Right lobe of liver (tissue), 4 donors: Measurements from ENCODE around the gene C1GALT1C1.

Experiments used
- POLR2A ChIP-seq: fragments of 450-650 bp; IDR thresholded peaks from one replicate; pipeline ENCODE4 v1.6.1; 2017; ENCODE audit warnings: antibody characterized with exemption, mild to moderate bottlenecking
- TF ChIP-seq, protein P1 (sequence below), 4 donors: fragments of 200-600 bp in 3 of 4; fragments of 450-650 bp in 1 of 4; IDR thresholded peaks; one replicate each; pipeline versions ENCODE4 v1.5.1 to v1.8.0; 2016 to 2022; ENCODE audit warnings: antibody characterized with exemption in 4 of 4, mild to moderate bottlenecking in 2 of 4
- donor health status: DM: no; HTN: no; CAD: no.
- donor health status: DM: no; HTN: no; CAD: no.
- donor health status: DM: no; HTN: yes; CAD: no.

DNA sequence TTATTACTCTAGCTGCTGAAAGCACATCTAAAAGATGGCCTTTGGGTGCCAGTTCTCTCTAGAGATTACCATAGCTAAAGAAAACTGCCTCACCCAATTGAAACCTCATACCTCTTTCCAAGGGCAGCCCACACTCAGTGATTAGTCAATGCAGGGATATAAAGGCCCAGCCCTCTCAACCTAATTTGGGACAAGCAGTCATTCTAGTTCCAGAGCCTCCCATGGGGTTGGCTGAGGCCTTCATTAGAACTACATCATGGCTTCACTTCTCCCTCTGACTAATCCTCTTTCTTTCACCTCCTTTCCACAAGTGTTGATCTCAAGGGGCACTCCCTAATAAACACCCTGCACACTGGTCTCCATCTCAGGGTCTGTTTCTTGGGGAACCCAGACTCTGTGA is 38.5 kb upstream of the C1GALT1C1 start:
- TF ChIP-seq, protein P1, sequence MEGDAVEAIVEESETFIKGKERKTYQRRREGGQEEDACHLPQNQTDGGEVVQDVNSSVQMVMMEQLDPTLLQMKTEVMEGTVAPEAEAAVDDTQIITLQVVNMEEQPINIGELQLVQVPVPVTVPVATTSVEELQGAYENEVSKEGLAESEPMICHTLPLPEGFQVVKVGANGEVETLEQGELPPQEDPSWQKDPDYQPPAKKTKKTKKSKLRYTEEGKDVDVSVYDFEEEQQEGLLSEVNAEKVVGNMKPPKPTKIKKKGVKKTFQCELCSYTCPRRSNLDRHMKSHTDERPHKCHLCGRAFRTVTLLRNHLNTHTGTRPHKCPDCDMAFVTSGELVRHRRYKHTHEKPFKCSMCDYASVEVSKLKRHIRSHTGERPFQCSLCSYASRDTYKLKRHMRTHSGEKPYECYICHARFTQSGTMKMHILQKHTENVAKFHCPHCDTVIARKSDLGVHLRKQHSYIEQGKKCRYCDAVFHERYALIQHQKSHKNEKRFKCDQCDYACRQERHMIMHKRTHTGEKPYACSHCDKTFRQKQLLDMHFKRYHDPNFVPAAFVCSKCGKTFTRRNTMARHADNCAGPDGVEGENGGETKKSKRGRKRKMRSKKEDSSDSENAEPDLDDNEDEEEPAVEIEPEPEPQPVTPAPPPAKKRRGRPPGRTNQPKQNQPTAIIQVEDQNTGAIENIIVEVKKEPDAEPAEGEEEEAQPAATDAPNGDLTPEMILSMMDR (IDR thresholded peaks at IDR 0.05) = no peak
- no peak for TF ChIP-seq POLR2A
